ENCODE measurements around the gene OR2T10. TPM values are rescaled to one million over a fixed set of nuclear protein-coding genes. Genes with fewer than 3 reads are reported as not detected.

OR2T10 gene
- total and polyA plus RNA-seq, 2 of the 8 experiments (the other 6 are each of a cell fraction or from before 2014, with no cell fraction given) = not detected

DNA sequence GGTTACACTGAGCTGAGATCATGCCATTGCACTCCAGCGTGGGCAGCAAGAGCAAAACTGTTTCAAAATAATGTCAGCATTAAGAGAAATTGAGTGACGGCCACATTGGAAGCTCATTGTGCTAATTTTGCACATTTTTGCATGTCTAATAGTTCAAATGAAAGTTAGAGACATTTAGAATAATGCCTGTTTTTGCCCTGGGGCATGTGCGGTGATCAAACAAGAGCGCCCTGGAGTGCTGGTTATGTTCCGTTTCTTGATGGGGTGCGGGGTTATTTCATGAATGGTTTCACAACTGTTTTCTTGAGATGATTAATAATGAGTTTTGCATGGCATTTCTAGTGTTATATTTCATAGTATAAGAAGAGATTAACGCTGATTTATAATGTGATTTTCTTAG lies 24.3 kb upstream of the OR2T10 start:
- Histone ChIP-seq H3K23ac (ENCODE audit: insufficient read length) (no peak overlapping the region), H3K23me2 (ENCODE audit: low read depth, low read length) (no peaks in the 10 kb centered on the region), H2BK20ac (ENCODE audit: low read length) (no peak overlapping the region), H2AFZ (ENCODE audit: low read length) (no peak overlapping the region), H3K4me1 (replicated peaks in 1 of 4; ENCODE audit: control insufficient read depth in 3 of 4, insufficient read depth in 4 of 4, low read length in 3 of 4) (no peaks in the 10 kb centered on the region), H2BK15ac (ENCODE audit: low read length) (no peak overlapping the region), H3K9ac (replicated peaks in 1 of 4; ENCODE audit: extremely low read depth in 1 of 4, low read depth in 3 of 4, low read length in 3 of 4) (no peak overlapping the region), H2BK120ac (replicated peaks; ENCODE audit: low read depth, low read length) (no peak overlapping the region), H3K4ac (replicated peaks; ENCODE audit: insufficient read length, low read depth, low read length) (no peak overlapping the region), H3K18ac (ENCODE audit: extremely low read depth, low read length) (no peak overlapping the region), H4K5ac (ENCODE audit: insufficient read length, low read depth, low read length) (no peak overlapping the region), H4K20me1 (replicated peaks in 1 of 2; ENCODE audit: control insufficient read depth in 1 of 2, insufficient read depth in 2 of 2, low read length in 2 of 2) (no peaks in the 10 kb centered on the region), H3K36me3 (ENCODE audit: control insufficient read depth in 2 of 4, insufficient read depth in 4 of 4, low read length in 3 of 4) (no peaks in the 10 kb centered on the region), H2BK5ac (ENCODE audit: low read depth, low read length) (no peak overlapping the region), H3K14ac (ENCODE audit: insufficient read length) (no peak overlapping the region), H3K9me3 (ENCODE audit: insufficient read depth in 2 of 2, low read depth in 1 of 2, low read length in 1 of 2) (peaks cover 57 to 84% of the 10 kb centered on the region in 2 experiments), H3K4me2 (ENCODE audit: insufficient read depth in 1 of 2, low read depth in 2 of 2, low read length in 2 of 2) (no peak overlapping the region), H3K56ac (replicated peaks; ENCODE audit: insufficient read length, low read depth, low read length) (no peak overlapping the region), H3K4me3 (ENCODE audit: extremely low read depth in 1 of 4, insufficient read depth in 2 of 4, low read depth in 3 of 4, low read length in 4 of 4) (no peak overlapping the region), H3K79me2 (ENCODE audit: control insufficient read depth in 1 of 2, insufficient read depth in 2 of 2, low read length in 2 of 2) (no peaks in the 10 kb centered on the region), H3K27ac (ENCODE audit: low read depth, low read length) (no peak overlapping the region), H3K27me3 (replicated peaks in 1 of 4; ENCODE audit: control insufficient read depth in 3 of 4, extremely low read depth in 1 of 4, insufficient read depth in 3 of 4, low read length in 3 of 4) (no peaks in the 10 kb centered on the region), H3K79me1 (ENCODE audit: low read depth, low read length) (no peaks in the 10 kb centered on the region), H4K8ac (ENCODE audit: extremely low read depth, insufficient read depth, low read length) (no peak overlapping the region), H2AK5ac (ENCODE audit: low read depth, low read length) (no peak overlapping the region), H4K91ac (replicated peaks; ENCODE audit: insufficient read length, low read length) (no peak overlapping the region), H2BK12ac (ENCODE audit: low read depth, low read length) (no peak overlapping the region)
- WGBS, 2 experiments (ENCODE audit: extremely low coverage in 1 of 2, insufficient coverage in 1 of 2, insufficient read length in 1 of 2, insufficient replicate concordance in 2 of 2, low coverage in 1 of 2, low lambda C conversion rate in 2 of 2, missing lambda C conversion rate in 1 of 2) = 77% methylated on average over 7 of the region's 7 CpGs; no CpG with 5 or more reads in 1 of the 2 experiments
- CTCF ChIA-PET (ENCODE audit: partially characterized antibody) = interaction anchor here (0.5 to 1.0 kb wide), 2 partner anchors 160 to 460 kb away, joined by 5 read pairs; no protein-coding TSS in a partner anchor
- POLR2A ChIA-PET (ENCODE audit: partially characterized antibody) = no interaction called here
- FAIRE-seq = no peak
- no peak for DNase-seq (ENCODE audit: low read depth in 1 of 2, low spot score in 2 of 2)
- TF ChIP-seq HDAC6 (IDR thresholded peaks at IDR 0.05; ENCODE audit: low read depth, low read length) (no peak), ASH2L (IDR thresholded peaks at IDR 0.05; ENCODE audit: low read length) (no peak), TCF12 (IDR thresholded peaks at IDR 0.05; ENCODE audit: low read depth, low read length) (no peak), SP1 (IDR thresholded peaks at IDR 0.05; ENCODE audit: low read depth, low read length) (no peak), TAF1 (IDR thresholded peaks at IDR 0.05; ENCODE audit: low read depth, low read length) (no peak), RNF2 (IDR thresholded peaks at IDR 0.05; ENCODE audit: borderline replicate concordance, low read depth, low read length, missing control alignments, poor library complexity, severe bottlenecking) (no peak), GABPA (IDR thresholded peaks at IDR 0.05; ENCODE audit: borderline replicate concordance, insufficient read depth, low read length) (no peak), NANOG (IDR thresholded peaks at IDR 0.05; ENCODE audit: insufficient read depth, low read depth, low read length, poor library complexity, severe bottlenecking) (no peak), SAP30 (IDR thresholded peaks at IDR 0.05; ENCODE audit: insufficient read depth, insufficient replicate concordance, low read length) (no peak), HDAC2 (IDR thresholded peaks at IDR 0.05; ENCODE audit: borderline replicate concordance in 1 of 2, low read depth in 2 of 2, low read length in 2 of 2) (no peak), TAF7 (optimal IDR thresholded peaks at IDR 0.05; ENCODE audit: borderline replicate concordance, low read depth, low read length) (no peak), TBP (IDR thresholded peaks at IDR 0.05; ENCODE audit: low read depth, low read length) (no peak)

All from H1 (cell line).